ENCODE measurements around the gene CCL4.
"Not testable (repeated sequence)": the region's sequence is repeated elsewhere in the genome, so short reads cannot be mapped to it uniquely, and the experiment has no call there.

The CCL4 gene

DNA sequence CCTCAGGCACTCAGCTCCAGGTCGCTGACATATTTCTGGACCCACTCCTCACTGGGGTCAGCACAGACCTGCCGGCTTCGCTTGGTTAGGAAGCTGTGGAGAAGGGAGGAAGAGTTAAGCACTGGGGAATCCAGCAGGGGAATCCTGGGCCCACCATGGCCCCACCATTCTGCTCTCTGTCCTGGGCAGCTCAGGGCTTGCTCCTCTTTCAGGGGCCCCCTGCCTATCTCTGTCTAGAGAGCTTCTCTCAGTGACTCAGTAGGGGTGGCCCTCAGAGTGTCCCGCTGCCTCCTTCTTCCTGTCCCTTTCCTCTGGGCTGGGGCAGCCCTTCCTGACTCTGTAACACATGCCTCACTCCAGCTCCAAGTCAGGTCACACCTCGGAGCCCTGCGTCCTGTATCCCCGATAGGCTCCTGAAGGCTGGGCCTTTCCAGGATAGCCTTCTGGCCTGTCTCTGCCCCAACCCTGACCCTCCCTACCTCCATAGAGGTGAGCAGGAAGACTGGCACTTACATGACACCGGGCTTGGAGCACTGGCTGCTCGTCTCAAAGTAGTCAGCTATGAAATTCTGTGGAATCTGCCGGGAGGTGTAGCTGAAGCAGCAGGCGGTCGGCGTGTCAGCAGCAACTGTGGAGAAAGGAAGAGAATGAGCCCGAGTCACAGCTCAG, 14.8 kb upstream of the CCL4 start:
- DNase-seq, result no peak

- DNase-seq, result no peak
Measured at GRCh38 chr17:36089339-36089865, 14.2 kb upstream of the CCL4 start.

- DNase-seq, result no peak
Measured at GRCh38 chr17:36089888-36090836, 13.5 kb upstream of the CCL4 start, which contains the start of gene CCL3. Gene CCL3, minus strand, starts transcription at chr17:36090143. Its CDS starts 85 bp downstream, at chr17:36090058.

GRCh38 chr17:36092230-36092629, 11.4 kb upstream of the CCL4 start:
- DNase-seq, result no peak

- not testable (repeated sequence) for DNase-seq
Measured at GRCh38 chr17:36092715-36093114, 10.9 kb upstream of the CCL4 start.

DNA sequence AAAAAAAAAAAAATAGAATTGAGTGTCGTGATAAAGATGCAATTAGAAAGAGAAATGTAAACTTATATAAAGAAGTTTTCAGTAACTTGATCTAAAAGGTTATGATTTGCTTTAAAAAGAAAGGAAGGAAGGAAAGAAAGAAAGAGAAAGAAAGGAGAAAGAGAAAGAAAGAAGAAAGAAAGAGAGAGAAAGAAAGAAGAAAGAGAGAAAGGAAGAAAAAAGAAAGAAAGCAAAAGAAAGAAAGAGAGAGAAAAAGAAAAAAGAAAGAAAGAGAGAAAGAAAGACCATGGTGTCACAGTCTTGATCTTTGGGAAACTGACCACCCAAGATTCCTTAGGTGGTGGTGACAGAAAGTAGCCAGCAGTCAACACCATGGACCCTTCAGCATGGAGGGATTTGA, 9.4 kb upstream of the CCL4 start:
- DNase-seq, result no peak

DNA sequence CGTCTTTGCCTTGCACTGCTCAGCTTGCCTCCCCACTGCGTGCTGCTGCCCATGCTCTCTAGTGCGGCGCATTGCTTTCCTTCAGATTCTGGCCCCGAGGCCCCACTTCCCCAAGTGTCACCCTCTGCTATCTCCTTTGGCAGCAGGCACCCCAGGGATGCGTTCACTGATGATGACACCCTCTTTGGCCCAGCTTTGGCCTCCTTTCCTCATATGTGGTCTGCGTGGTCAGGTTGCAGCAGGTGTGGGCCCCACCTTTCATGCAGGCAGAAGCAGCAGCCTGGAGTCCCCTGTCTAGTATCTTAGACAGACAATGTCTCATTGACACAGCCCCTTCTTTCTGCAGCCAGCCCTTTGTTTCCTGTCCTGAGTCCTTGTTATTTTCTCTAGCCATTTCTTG, 8.9 kb upstream of the CCL4 start:
- no peak for DNase-seq

DNA sequence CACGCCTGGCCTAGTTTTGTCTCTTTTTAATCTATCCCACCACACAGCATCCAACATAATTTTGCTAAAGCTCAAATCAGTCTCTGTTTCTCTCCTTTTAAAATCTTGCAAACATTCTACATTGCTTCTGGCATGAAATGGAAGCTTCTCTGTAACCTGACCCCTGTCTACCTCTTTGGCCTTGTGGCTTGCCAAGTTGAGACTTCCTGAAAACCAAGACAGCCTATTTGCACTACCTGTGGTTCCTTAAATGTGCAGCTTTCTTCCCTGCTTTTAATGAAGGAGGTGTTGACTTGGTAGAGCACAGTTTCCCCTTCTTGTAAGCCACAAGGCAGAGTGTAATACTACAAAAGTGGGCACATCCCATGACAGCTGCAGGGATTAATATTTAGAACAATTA, 7.6 kb upstream of the CCL4 start:
- DNase-seq, result no peak

GRCh38 chr17:36099004-36099403, 4.6 kb upstream of the CCL4 start:
- not testable (repeated sequence) for DNase-seq

DNA sequence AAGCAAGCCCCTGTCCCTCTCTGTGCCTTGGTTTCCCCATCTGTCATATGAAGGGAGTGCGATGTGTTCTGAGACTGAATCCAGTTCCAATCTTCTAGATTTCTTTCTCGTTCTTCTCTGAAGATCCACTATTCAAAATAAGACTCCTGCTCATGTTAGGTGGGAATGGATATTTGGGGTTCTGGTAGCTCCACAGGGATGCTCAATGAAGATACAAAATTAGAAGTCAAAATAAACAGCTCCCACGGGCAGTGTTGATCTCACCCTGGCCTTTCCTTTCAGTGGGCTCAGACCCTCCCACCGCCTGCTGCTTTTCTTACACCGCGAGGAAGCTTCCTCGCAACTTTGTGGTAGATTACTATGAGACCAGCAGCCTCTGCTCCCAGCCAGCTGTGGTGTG, 619 bp downstream of the CCL4 start:
- DNase-seq, result not testable (repeated sequence)

- no peak for DNase-seq
Measured at GRCh38 chr17:36104701-36105181, 1.1 kb downstream of the CCL4 start.

DNA sequence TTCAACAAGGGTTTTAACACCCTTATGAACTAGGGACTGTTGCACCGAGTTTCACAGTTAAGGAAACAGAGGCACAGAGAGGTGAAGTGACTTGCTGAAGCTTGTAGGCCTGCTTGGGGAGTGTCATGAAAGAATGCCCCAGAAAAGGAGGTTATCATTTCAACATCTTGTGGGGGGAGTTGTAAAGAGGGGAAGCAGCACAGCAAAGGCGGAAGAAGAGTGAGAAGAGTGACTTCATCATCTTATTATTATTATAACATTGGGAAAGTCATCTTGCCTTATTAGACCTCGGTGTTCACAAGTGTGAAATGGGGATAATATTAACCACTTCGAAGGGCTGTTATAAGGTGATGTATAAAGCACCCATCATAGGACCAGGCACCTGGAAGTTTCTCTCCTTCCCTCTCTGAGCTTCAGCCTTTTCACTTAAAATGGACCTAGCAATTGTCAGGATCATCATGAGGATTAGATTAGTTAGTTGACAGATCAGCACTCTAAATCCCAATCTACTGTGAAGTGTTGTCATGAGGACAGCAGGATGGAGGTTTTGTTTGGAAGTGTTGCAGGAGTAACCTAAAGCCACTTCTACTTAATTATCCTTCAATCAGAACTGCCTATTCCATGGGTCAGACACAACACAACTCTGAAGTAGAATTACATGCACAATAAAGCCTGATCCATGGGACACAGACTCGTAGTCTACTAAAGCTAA, 2.3 kb downstream of the CCL4 start:
- DNase-seq, result no peak

GRCh38 chr17:36106493-36106835, 2.8 kb downstream of the CCL4 start:
- no peak for DNase-seq

DNA sequence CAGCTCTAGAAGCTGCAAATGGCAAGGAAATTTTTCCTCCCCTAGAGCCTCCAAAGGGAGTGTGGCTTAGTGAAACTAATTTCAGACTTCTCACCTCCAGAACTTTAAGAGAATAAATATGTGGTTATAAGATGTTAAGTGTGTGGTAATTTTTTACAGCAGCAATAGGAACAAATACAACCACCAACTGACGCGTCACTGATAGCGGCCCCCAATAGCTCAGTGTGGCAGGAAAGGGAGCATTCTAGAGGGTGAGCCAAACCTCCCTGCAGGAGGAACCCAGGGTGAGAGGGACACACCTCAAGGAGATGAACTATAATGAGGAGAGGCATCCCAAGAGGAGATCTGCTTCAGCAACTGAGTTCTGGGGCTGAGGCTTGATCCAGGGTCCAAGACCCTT, 4.0 kb downstream of the CCL4 start:
- no peak for DNase-seq

DNA sequence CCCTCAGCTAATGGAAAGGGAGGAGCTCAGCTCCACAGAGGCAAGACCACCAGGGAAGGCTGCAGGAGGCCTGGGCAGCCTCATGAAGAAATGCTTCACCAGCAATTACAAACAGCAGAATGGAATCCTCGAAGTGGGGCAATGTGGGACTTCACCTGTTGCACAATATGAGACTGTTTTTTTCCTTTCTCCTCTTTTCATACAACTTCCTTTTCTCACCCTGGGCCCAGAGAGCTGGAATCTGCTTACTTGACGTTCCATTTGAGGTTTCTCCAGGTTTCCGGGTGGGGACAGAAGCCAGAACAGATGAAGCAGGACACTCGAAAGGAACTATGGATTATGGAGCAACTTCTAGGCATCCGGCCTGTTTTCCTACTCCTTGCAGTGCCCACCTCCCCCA, 4.6 kb downstream of the CCL4 start:
- DNase-seq, result not testable (repeated sequence)

GRCh38 chr17:36111068-36111490, 7.5 kb downstream of the CCL4 start:
- no peak for DNase-seq

- no peak for DNase-seq
Measured at GRCh38 chr17:36112572-36112971, 8.9 kb downstream of the CCL4 start.

DNA sequence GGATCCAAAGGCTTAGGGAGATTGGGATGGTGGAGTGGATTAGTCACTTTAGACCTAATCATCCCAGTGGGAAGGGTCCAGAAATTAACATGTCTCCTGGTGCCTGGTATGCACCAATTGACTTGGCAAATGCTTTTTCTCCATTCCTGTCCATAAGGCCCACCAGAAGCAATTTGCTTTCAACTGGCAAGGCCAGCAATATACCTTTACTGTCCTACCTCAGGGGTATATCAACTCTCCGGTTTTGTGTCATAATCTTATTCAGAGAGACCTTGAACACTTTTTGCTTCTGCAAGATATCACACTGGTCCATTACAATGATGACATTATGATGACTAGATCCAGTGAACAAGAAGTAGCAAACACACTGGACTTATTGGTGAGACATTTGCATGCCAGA, 9.5 kb downstream of the CCL4 start:
- DNase-seq, result not testable (repeated sequence)

- DNase-seq, result not testable (repeated sequence)
Measured at GRCh38 chr17:36114971-36115648, 11.5 kb downstream of the CCL4 start.

GRCh38 chr17:36115649-36115977, 12.0 kb downstream of the CCL4 start:
- not testable (repeated sequence) for DNase-seq

- peak; percentile 18 for DNase-seq
Measured at GRCh38 chr17:36117505-36118382, 14.1 kb downstream of the CCL4 start.
